ENCODE measurements around the gene THAP12. TPM values are rescaled to one million over a fixed set of nuclear protein-coding genes. Genes with fewer than 3 reads are reported as not detected.

Gene THAP12
- total and polyA plus RNA-seq, 2 of the 13 experiments (the other 11 are each of a cell fraction or from before 2014, with no cell fraction given): 18.8 to 51.3 TPM

DNA sequence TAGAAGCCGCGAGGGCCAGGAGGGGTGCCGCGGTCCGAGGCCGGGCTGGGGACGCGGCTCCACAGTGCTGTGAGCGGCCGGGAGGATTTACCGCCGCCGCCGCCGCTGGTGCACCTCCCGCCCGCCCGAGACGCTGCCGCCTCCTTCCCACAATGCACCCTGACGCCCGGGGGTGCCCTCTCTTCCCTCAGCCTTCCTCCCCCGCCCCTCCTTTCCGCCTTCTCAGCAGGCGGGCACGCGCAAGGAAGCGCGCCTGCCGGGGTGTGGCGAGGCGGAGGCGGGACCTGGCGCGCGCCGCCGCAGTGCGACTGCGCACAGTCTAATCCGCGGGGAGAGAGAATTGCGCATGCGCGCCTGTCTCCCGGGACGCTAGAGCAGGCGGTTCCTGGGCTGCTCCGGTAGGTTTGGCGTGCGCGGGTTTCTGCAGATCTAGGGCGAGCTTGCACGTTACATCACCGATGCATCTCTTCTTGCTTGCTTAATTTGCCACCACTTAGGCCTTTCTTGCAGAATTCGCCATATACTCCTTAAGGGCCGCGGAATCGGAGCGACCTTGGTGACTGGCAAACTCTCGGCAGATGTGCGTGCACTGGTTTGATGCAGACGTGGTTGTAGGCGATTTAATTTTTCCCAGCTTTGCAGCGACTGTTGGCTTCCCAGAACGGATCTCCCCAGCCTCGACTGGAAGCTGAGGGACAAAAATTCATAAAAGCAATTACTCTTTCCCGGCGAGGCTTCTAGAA is at the start of gene THAP12, which contains the start of gene GVQW3 (continued):
- TF ChIP-seq, protein P1, sequence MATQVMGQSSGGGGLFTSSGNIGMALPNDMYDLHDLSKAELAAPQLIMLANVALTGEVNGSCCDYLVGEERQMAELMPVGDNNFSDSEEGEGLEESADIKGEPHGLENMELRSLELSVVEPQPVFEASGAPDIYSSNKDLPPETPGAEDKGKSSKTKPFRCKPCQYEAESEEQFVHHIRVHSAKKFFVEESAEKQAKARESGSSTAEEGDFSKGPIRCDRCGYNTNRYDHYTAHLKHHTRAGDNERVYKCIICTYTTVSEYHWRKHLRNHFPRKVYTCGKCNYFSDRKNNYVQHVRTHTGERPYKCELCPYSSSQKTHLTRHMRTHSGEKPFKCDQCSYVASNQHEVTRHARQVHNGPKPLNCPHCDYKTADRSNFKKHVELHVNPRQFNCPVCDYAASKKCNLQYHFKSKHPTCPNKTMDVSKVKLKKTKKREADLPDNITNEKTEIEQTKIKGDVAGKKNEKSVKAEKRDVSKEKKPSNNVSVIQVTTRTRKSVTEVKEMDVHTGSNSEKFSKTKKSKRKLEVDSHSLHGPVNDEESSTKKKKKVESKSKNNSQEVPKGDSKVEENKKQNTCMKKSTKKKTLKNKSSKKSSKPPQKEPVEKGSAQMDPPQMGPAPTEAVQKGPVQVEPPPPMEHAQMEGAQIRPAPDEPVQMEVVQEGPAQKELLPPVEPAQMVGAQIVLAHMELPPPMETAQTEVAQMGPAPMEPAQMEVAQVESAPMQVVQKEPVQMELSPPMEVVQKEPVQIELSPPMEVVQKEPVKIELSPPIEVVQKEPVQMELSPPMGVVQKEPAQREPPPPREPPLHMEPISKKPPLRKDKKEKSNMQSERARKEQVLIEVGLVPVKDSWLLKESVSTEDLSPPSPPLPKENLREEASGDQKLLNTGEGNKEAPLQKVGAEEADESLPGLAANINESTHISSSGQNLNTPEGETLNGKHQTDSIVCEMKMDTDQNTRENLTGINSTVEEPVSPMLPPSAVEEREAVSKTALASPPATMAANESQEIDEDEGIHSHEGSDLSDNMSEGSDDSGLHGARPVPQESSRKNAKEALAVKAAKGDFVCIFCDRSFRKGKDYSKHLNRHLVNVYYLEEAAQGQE (IDR thresholded peaks at IDR 0.05; ENCODE audit: borderline replicate concordance in 1 of 2, low read depth in 1 of 2, low read length in 2 of 2): no peak
- TF ChIP-seq FOXC1 (CRISPR knock-in tag; IDR thresholded peaks at IDR 0.05; ENCODE audit: borderline replicate concordance) (0 out of 2 replicates have a peak, but pooled peaks have one; percentile 47), ZBTB3 (CRISPR knock-in tag; IDR thresholded peaks at IDR 0.05; ENCODE audit: borderline replicate concordance, low read depth) (no peak), ZMAT3 (CRISPR knock-in tag; conservative IDR thresholded peaks at IDR 0.05) (peak; percentile 73; the same call in 1 of the 2 replicates), DPF2 (CRISPR knock-in tag; IDR thresholded peaks at IDR 0.05; ENCODE audit: borderline replicate concordance, low read depth) (no peak), EHMT2 (IDR thresholded peaks at IDR 0.05; ENCODE audit: borderline replicate concordance, low read depth, low read length) (no peak)
- TF ChIP-seq, protein P2, sequence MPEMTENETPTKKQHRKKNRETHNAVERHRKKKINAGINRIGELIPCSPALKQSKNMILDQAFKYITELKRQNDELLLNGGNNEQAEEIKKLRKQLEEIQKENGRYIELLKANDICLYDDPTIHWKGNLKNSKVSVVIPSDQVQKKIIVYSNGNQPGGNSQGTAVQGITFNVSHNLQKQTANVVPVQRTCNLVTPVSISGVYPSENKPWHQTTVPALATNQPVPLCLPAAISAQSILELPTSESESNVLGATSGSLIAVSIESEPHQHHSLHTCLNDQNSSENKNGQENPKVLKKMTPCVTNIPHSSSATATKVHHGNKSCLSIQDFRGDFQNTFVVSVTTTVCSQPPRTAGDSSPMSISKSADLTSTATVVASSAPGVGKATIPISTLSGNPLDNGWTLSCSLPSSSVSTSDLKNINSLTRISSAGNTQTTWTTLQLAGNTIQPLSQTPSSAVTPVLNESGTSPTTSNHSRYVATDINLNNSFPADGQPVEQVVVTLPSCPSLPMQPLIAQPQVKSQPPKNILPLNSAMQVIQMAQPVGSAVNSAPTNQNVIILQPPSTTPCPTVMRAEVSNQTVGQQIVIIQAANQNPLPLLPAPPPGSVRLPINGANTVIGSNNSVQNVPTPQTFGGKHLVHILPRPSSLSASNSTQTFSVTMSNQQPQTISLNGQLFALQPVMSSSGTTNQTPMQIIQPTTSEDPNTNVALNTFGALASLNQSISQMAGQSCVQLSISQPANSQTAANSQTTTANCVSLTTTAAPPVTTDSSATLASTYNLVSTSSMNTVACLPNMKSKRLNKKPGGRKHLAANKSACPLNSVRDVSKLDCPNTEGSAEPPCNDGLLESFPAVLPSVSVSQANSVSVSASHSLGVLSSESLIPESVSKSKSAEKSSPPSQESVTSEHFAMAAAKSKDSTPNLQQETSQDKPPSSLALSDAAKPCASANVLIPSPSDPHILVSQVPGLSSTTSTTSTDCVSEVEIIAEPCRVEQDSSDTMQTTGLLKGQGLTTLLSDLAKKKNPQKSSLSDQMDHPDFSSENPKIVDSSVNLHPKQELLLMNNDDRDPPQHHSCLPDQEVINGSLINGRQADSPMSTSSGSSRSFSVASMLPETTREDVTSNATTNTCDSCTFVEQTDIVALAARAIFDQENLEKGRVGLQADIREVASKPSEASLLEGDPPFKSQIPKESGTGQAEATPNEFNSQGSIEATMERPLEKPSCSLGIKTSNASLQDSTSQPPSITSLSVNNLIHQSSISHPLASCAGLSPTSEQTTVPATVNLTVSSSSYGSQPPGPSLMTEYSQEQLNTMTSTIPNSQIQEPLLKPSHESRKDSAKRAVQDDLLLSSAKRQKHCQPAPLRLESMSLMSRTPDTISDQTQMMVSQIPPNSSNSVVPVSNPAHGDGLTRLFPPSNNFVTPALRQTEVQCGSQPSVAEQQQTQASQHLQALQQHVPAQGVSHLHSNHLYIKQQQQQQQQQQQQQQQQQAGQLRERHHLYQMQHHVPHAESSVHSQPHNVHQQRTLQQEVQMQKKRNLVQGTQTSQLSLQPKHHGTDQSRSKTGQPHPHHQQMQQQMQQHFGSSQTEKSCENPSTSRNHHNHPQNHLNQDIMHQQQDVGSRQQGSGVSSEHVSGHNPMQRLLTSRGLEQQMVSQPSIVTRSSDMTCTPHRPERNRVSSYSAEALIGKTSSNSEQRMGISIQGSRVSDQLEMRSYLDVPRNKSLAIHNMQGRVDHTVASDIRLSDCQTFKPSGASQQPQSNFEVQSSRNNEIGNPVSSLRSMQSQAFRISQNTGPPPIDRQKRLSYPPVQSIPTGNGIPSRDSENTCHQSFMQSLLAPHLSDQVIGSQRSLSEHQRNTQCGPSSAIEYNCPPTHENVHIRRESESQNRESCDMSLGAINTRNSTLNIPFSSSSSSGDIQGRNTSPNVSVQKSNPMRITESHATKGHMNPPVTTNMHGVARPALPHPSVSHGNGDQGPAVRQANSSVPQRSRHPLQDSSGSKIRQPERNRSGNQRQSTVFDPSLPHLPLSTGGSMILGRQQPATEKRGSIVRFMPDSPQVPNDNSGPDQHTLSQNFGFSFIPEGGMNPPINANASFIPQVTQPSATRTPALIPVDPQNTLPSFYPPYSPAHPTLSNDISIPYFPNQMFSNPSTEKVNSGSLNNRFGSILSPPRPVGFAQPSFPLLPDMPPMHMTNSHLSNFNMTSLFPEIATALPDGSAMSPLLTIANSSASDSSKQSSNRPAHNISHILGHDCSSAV (CRISPR knock-in tag; IDR thresholded peaks at IDR 0.05; ENCODE audit: borderline replicate concordance): no peak
- TF ChIP-seq, protein P3, sequence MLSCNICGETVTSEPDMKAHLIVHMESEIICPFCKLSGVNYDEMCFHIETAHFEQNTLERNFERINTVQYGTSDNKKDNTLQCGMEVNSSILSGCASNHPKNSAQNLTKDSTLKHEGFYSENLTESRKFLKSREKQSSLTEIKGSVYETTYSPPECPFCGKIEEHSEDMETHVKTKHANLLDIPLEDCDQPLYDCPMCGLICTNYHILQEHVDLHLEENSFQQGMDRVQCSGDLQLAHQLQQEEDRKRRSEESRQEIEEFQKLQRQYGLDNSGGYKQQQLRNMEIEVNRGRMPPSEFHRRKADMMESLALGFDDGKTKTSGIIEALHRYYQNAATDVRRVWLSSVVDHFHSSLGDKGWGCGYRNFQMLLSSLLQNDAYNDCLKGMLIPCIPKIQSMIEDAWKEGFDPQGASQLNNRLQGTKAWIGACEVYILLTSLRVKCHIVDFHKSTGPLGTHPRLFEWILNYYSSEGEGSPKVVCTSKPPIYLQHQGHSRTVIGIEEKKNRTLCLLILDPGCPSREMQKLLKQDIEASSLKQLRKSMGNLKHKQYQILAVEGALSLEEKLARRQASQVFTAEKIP (CRISPR knock-in tag; IDR thresholded peaks at IDR 0.05; ENCODE audit: borderline replicate concordance): no peak
- TF ChIP-seq, protein P4, sequence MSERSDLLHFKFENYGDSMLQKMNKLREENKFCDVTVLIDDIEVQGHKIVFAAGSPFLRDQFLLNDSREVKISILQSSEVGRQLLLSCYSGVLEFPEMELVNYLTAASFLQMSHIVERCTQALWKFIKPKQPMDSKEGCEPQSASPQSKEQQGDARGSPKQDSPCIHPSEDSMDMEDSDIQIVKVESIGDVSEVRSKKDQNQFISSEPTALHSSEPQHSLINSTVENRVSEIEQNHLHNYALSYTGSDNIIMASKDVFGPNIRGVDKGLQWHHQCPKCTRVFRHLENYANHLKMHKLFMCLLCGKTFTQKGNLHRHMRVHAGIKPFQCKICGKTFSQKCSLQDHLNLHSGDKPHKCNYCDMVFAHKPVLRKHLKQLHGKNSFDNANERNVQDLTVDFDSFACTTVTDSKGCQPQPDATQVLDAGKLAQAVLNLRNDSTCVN (CRISPR knock-in tag; IDR thresholded peaks at IDR 0.05; ENCODE audit: borderline replicate concordance): peak; percentile 42; the same call in 1 of the 2 replicates

All from HepG2 (cell line).